Esophagus muscularis mucosa (tissue), 4 donors: ENCODE data around the gene IGIP. TPM values are rescaled to one million over a fixed set of nuclear protein-coding genes. Genes with fewer than 3 reads are reported as not detected.

Experiments
- DNase-seq: peaks from one replicate; pipeline ENCODE4 v3.0.0-alpha.2; 2017; ENCODE audit errors: extremely low spot score
- H3K27ac ChIP-seq, 4 donors: fragments of 200-600 bp; sonication (generic); replicated peaks in 1 of 4; 1 replicate in 3 of 4; 2 replicates in 1 of 4; pipeline ENCODE4 v1.5.1; 2016 to 2019; ENCODE audit warnings: mild to moderate bottlenecking in 1 of 4
- H3K27me3 ChIP-seq, 4 donors: fragments of 200-600 bp; sonication (generic); one replicate each; pipeline versions ENCODE4 v1.5.1 to v1.6.0; 2016 to 2019
- H3K36me3 ChIP-seq, 4 donors: fragments of 200-600 bp; sonication (generic); one replicate each; pipeline ENCODE4 v1.5.1; 2016 to 2019
- H3K4me1 ChIP-seq, 4 donors: fragments of 200-600 bp; sonication (generic); one replicate each; pipeline ENCODE4 v1.5.1; 2016 to 2019
- H3K4me3 ChIP-seq, 4 donors: fragments of 200-600 bp; sonication (generic); 1 replicate in 2 of 4; 2 replicates in 2 of 4; pipeline ENCODE4 v1.5.1; 2016 to 2019; ENCODE audit warnings: mild to moderate bottlenecking in 4 of 4, moderate library complexity in 1 of 4
- H3K9me3 ChIP-seq, 4 donors: fragments of 200-600 bp; sonication (generic); 1 replicate in 3 of 4; 2 replicates in 1 of 4; pipeline ENCODE4 v1.5.1; 2016 to 2019
- EP300 ChIP-seq: sonication (generic); formaldehyde crosslinking; IDR thresholded peaks from one replicate; pipeline ENCODE4 v1.6.1; 2017; ENCODE audit warnings: antibody characterized with exemption
- POLR2A ChIP-seq: fragments of 450-650 bp; IDR thresholded peaks from one replicate; pipeline ENCODE4 v1.6.1; 2017; ENCODE audit warnings: antibody characterized with exemption, moderate library complexity, mild to moderate bottlenecking, low read depth
- POLR2AphosphoS5 ChIP-seq, 2 donors: sonication (generic); formaldehyde crosslinking; IDR thresholded peaks; one replicate each; pipeline ENCODE4 v1.6.1; 2017; ENCODE audit warnings: antibody characterized with exemption in 2 of 2
- WGBS: methylation state at CpG from one replicate; pipeline ENCODE4 v1.1.5; 2018; 5-methylcytosine and 5-hydroxymethylcytosine counted together
- intact Hi-C: fragments of 100-400 bp; cut with DNase I; formaldehyde crosslinking; loops from one replicate; pipeline ENCODE4 v1.15.1; 2023
- total RNA-seq, 4 donors: library from RNA; depleted of rRNA; stranded (reverse); fragments of >200 nt; gene quantifications; one replicate each; pipeline versions ENCODE4 v1.1.0 to v1.2.1, GENCODE V29; 2016
- TF ChIP-seq, protein P1 (sequence below), 3 experiments: fragments of 200-600 bp in 2 of 3; fragments of 450-650 bp in 1 of 3; sonication (generic) in 2 of 3; IDR thresholded peaks; one replicate each; pipeline ENCODE4 v1.5.1; 2017 to 2019; ENCODE audit warnings: antibody characterized with exemption in 3 of 3, mild to moderate bottlenecking in 2 of 3, moderate library complexity in 1 of 3

The IGIP gene
- total RNA-seq, 4 donors from 2014 or later = 17.6 to 31.9 (median 27.3) TPM

DNA sequence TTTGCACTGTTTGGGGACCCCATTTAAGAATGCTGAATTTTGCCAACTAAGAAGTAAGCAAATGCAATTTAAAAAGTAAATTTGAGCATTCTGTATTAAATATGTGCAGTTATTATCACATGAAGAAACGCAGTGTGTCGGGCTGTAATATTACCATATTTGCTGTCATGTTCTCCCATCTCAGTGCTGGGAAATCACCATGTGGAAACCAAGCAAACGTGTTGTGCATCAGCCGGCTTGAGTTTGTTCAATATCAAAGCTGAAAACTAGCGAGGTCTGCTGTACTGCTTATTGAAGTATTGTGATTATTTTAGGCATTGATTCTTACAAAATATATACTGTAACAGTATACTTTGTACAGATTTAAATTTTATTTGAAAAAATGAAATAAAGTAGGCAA, 2.6 kb downstream of the IGIP start:
- Histone ChIP-seq H3K4me1 (peaks cover 23 to 41% (median 36%) of the 10 kb centered on the region in 4 donors), H3K4me3 (no peak overlapping the region), H3K9me3 (no peaks in the 10 kb centered on the region), H3K27ac (no peak overlapping the region), H3K36me3 (no peaks in the 10 kb centered on the region), H3K27me3 (no peaks in the 10 kb centered on the region)
- DNase-seq = no peak
- intact Hi-C loops = no loop called here
- WGBS = 88% methylated on average over 5 of the region's 5 CpGs
- TF ChIP-seq POLR2A (no peak), POLR2AphosphoS5 (IDR thresholded peaks at IDR 0.05) (no peak), EP300 (no peak)
- TF ChIP-seq, protein P1, sequence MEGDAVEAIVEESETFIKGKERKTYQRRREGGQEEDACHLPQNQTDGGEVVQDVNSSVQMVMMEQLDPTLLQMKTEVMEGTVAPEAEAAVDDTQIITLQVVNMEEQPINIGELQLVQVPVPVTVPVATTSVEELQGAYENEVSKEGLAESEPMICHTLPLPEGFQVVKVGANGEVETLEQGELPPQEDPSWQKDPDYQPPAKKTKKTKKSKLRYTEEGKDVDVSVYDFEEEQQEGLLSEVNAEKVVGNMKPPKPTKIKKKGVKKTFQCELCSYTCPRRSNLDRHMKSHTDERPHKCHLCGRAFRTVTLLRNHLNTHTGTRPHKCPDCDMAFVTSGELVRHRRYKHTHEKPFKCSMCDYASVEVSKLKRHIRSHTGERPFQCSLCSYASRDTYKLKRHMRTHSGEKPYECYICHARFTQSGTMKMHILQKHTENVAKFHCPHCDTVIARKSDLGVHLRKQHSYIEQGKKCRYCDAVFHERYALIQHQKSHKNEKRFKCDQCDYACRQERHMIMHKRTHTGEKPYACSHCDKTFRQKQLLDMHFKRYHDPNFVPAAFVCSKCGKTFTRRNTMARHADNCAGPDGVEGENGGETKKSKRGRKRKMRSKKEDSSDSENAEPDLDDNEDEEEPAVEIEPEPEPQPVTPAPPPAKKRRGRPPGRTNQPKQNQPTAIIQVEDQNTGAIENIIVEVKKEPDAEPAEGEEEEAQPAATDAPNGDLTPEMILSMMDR (IDR thresholded peaks at IDR 0.05) = no peak

DNA sequence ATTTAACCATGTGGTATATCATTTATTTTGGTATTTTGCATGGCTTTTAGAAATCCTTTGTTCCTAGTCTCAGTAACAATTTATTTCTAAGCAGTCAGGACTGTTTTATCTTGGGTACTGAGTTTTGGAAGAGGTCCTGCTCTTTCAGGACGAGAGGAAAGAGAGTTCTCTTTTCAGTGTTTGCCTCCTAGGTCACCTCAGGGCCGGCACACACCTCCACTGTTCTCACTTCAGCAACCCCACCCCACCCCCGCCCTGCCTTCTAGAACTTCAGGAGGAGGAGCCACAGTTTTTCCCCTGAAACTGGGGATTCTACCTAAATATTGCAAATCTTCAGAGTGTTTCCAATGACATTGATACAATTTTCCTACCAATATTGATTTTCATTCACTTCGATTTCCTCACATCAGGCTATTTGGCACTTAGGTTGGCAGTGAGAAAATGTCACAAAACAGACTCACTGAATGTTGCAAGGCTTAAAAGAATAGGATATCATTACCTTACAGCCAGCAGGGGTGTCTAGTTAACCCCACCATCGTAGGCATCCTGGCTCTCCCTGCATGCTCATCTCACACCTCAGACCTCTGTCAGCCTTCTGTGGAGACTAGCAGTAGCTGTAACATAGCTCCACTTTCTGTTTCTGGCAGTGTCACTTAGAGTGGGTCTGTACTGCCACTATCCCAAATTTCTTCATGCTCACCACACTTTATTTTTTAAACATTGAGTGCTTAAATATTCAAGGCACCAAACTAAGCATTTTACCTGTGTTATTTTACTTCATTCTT, 5.4 kb downstream of the IGIP start:
- Histone ChIP-seq H3K27me3 (no peaks in the 10 kb centered on the region), H3K36me3 (no peaks in the 10 kb centered on the region), H3K27ac (no peak overlapping the region), H3K9me3 (no peaks in the 10 kb centered on the region), H3K4me3 (no peak overlapping the region), H3K4me1 (peaks cover 20 to 34% (median 26%) of the 10 kb centered on the region in 4 donors)
- TF ChIP-seq EP300 = no peak
- no peak for TF ChIP-seq POLR2AphosphoS5 (IDR thresholded peaks at IDR 0.05)
- TF ChIP-seq, protein P1 (IDR thresholded peaks at IDR 0.05) = no peak
- no peak for TF ChIP-seq POLR2A
- intact Hi-C loops = no loop called here
- no peak for DNase-seq
- WGBS = 81% methylated on average over 5 of the region's 5 CpGs

DNA sequence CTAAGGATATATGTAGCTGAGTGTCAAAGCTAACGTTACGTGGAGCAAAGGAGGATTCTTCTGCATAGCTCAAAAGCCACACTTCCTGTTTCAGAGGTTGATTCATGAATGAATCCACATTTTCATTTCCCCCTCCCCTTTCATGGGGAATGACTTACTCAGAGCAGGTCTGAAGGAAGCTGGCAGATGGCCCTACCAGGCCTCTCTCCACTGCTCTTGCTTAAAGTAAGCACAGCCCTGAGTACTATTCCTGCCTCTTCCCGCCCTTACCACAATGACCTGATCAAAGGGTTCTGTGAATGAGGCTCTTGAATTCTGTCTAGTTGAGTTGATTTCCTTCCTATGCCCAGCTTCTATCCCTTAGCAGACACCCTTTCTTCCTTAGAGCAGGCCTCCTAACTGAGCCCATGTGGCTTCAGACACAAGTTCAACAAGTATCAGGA, 6.3 kb downstream of the IGIP start:
- DNase-seq = peak; percentile 90
- no peak overlapping the region for H3K27ac ChIP-seq
- WGBS = 44% methylated on average over 3 of the region's 3 CpGs
- no peak for TF ChIP-seq EP300
- TF ChIP-seq, protein P1 (IDR thresholded peaks at IDR 0.05) = no peak
- no peak for TF ChIP-seq POLR2AphosphoS5 (IDR thresholded peaks at IDR 0.05)
- TF ChIP-seq POLR2A = no peak
- no peak overlapping the region for H3K4me3 ChIP-seq
- intact Hi-C loops = no loop called here
- H3K9me3 ChIP-seq = no peaks in the 10 kb centered on the region
- no peaks in the 10 kb centered on the region for H3K27me3 ChIP-seq
- H3K36me3 ChIP-seq = no peaks in the 10 kb centered on the region
- H3K4me1 ChIP-seq = peaks cover 21 to 32% (median 25%) of the 10 kb centered on the region in 4 donors

DNA sequence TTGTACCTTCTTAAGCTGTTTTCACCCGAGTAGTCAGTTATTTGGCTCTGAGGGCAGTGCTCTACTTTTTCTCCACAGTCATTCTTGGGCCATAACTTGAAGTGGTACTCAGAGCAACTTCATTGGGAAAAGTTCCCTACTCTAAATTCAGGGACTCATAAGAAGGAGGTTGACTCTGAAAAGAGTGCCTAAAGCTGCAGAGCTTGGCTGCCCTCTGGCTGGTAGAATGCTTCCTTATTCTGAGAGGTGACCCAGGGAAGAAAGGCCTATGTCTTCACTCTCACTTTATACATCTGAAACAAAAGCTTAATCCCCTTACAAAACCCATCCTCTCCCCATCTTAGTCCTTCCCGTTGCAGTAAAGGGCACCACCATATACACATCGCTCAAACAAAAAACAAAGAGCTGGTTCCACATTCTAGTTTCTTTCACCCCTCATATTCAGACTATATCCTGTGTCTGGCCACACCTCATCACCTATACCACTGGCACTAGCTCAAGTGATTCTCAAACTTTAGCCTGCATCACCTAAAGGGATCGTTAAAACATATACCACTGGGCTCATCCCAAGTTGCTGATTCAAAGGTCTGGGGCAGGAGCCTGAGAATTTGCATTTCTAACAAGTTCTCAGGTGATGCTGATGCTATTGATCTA, 7.9 kb downstream of the IGIP start:
- Histone ChIP-seq H3K36me3 (no peaks in the 10 kb centered on the region), H3K9me3 (no peaks in the 10 kb centered on the region), H3K27me3 (no peaks in the 10 kb centered on the region), H3K4me3 (no peak overlapping the region), H3K4me1 (peaks cover 21 to 29% (median 25%) of the 10 kb centered on the region in 4 donors), H3K27ac (no peak overlapping the region)
- DNase-seq = peak; percentile 62
- intact Hi-C loops = no loop called here
- no peak for TF ChIP-seq EP300
- no peak for TF ChIP-seq POLR2A
- TF ChIP-seq, protein P1 (IDR thresholded peaks at IDR 0.05) = no peak
- TF ChIP-seq POLR2AphosphoS5 (IDR thresholded peaks at IDR 0.05) = no peak
- 87% methylated on average over 4 of the region's 4 CpGs for WGBS
